MM.1S (cell line): ENCODE results near the gene UNK.

Experiments used
- DNase-seq: peaks from one replicate; pipeline ENCODE4 v3.0.0-alpha.2; 2015
- H2AFZ ChIP-seq: fragments of 300-600 bp; sonication (generic); 2 replicates; pipeline ENCODE4 v1.6.0; 2016; ENCODE audit warnings: antibody characterized with exemption, low read length
- H3F3A ChIP-seq: fragments of 300-600 bp; sonication (generic); 2 replicates; pipeline ENCODE4 v1.6.1; 2016; ENCODE audit warnings: mild to moderate bottlenecking, antibody characterized with exemption, low read length, moderate library complexity, mixed read lengths; ENCODE audit not compliant: insufficient read depth
- H3K27ac ChIP-seq: fragments of 300-600 bp; sonication (generic); 2 replicates; pipeline ENCODE4 v1.5.1; 2016; ENCODE audit warnings: mild to moderate bottlenecking, low read length
- H3K27me3 ChIP-seq: fragments of 300-600 bp; sonication (generic); replicated peaks from 2 replicates; pipeline ENCODE4 v1.6.0; 2016; ENCODE audit warnings: low read length; ENCODE audit not compliant: insufficient read depth
- H3K36me3 ChIP-seq: fragments of 300-600 bp; sonication (generic); replicated peaks from 2 replicates; pipeline ENCODE4 v1.6.1; 2016; ENCODE audit warnings: mild to moderate bottlenecking, low read length, mixed read lengths; ENCODE audit not compliant: insufficient read depth
- H3K4me1 ChIP-seq: fragments of 300-600 bp; sonication (generic); 2 replicates; pipeline ENCODE4 v1.6.1; 2016; ENCODE audit warnings: low read length, mixed read lengths
- H3K4me2 ChIP-seq: fragments of 300-600 bp; sonication (generic); 2 replicates; pipeline ENCODE4 v1.6.0; 2016; ENCODE audit warnings: low read depth, low read length
- H3K4me3 ChIP-seq: fragments of 300-600 bp; sonication (generic); 2 replicates; pipeline ENCODE4 v1.5.1; 2016; ENCODE audit warnings: low read length, mixed read lengths
- H3K79me2 ChIP-seq: fragments of 300-600 bp; sonication (generic); 2 replicates; pipeline ENCODE4 v1.6.1; 2016; ENCODE audit warnings: mixed run types, low read length, mixed read lengths
- H3K9ac ChIP-seq: fragments of 300-600 bp; sonication (generic); 2 replicates; pipeline ENCODE4 v1.6.1; 2016; ENCODE audit warnings: low read length, mixed read lengths
- H3K9me2 ChIP-seq: fragments of 300-600 bp; sonication (generic); replicated peaks from 2 replicates; pipeline ENCODE4 v1.6.1; 2016; ENCODE audit warnings: mild to moderate bottlenecking, low read length, mixed read lengths; ENCODE audit not compliant: insufficient read depth
- H3K9me3 ChIP-seq: fragments of 300-600 bp; sonication (generic); replicated peaks from 2 replicates; pipeline ENCODE4 v1.6.1; 2016; ENCODE audit warnings: mild to moderate bottlenecking, low read length, mixed read lengths; ENCODE audit not compliant: insufficient read depth
- H4K20me1 ChIP-seq: fragments of 300-600 bp; sonication (generic); 2 replicates; pipeline ENCODE4 v1.6.1; 2016; ENCODE audit warnings: mild to moderate bottlenecking, low read length, moderate library complexity, mixed read lengths; ENCODE audit not compliant: insufficient read depth
- CTCF ChIP-seq: fragments of 300-600 bp; sonication (generic); IDR thresholded peaks from 2 replicates; pipeline ENCODE4 v1.5.1; 2016; ENCODE audit warnings: antibody characterized with exemption, low read length, mixed read lengths
- EZH2 ChIP-seq: fragments of 300-600 bp; sonication (generic); optimal IDR thresholded peaks from 2 replicates; pipeline ENCODE3; 2017; ENCODE audit warnings: low read depth, mild to moderate bottlenecking, antibody characterized with exemption, low read length, mixed read lengths
- EZH2phosphoT487 ChIP-seq: fragments of 300-600 bp; sonication (generic); IDR thresholded peaks from 2 replicates; pipeline ENCODE4 v1.6.1; 2018; ENCODE audit warnings: antibody characterized with exemption, low read length

The UNK gene

GRCh38 chr17:75836605-75837004 lies 52.0 kb downstream of the UNK start:
- Histone ChIP-seq H3K4me2 (no peak overlapping the region), H4K20me1 (no peaks in the 10 kb centered on the region), H3K36me3 (no peaks in the 10 kb centered on the region), H3K9me2 (no peaks in the 10 kb centered on the region), H3K9ac (no peak overlapping the region), H3K4me3 (no peak overlapping the region), H3K27me3 (peaks cover 7% of the 10 kb centered on the region; the same call in 1 of the 2 replicates), H3F3A (no peaks in the 10 kb centered on the region), H2AFZ (no peak overlapping the region), H3K79me2 (no peaks in the 10 kb centered on the region), H3K9me3 (no peaks in the 10 kb centered on the region), H3K4me1 (no peaks in the 10 kb centered on the region), H3K27ac (no peak overlapping the region)
- DNase-seq = no peak
- TF ChIP-seq EZH2phosphoT487 = no peak
- no peak for TF ChIP-seq EZH2
- no peak for TF ChIP-seq CTCF

- Histone ChIP-seq H3K36me3 (no peaks in the 10 kb centered on the region), H3K4me3 (no peak overlapping the region), H3K4me1 (no peaks in the 10 kb centered on the region), H3K79me2 (no peaks in the 10 kb centered on the region), H2AFZ (no peak overlapping the region), H3K4me2 (no peak overlapping the region), H3K9ac (no peak overlapping the region), H3K27ac (no peak overlapping the region), H3K27me3 (peaks cover 7% of the 10 kb centered on the region; the same call in 1 of the 2 replicates), H4K20me1 (no peaks in the 10 kb centered on the region), H3K9me2 (no peaks in the 10 kb centered on the region), H3F3A (no peaks in the 10 kb centered on the region), H3K9me3 (no peaks in the 10 kb centered on the region)
- TF ChIP-seq CTCF (no peak), EZH2phosphoT487 (no peak), EZH2 (no peak)
- no peak for DNase-seq
Measured at GRCh38 chr17:75837899-75838298, 53.3 kb downstream of the UNK start.

GRCh38 chr17:75838410-75838809 lies 53.8 kb downstream of the UNK start:
- Histone ChIP-seq H3K36me3 (no peaks in the 10 kb centered on the region), H3K9ac (no peak overlapping the region), H3K27ac (no peak overlapping the region), H3K4me3 (no peak overlapping the region), H3K4me1 (no peaks in the 10 kb centered on the region), H3K27me3 (peaks cover 7% of the 10 kb centered on the region; the same call in 1 of the 2 replicates), H3K4me2 (no peak overlapping the region), H3F3A (no peaks in the 10 kb centered on the region), H2AFZ (no peak overlapping the region), H4K20me1 (no peaks in the 10 kb centered on the region), H3K9me2 (no peaks in the 10 kb centered on the region), H3K79me2 (no peaks in the 10 kb centered on the region), H3K9me3 (no peaks in the 10 kb centered on the region)
- TF ChIP-seq CTCF (no peak), EZH2 (no peak), EZH2phosphoT487 (no peak)
- no peak for DNase-seq
